ENCODE measurements around the gene CD83.

Gene CD83

DNA sequence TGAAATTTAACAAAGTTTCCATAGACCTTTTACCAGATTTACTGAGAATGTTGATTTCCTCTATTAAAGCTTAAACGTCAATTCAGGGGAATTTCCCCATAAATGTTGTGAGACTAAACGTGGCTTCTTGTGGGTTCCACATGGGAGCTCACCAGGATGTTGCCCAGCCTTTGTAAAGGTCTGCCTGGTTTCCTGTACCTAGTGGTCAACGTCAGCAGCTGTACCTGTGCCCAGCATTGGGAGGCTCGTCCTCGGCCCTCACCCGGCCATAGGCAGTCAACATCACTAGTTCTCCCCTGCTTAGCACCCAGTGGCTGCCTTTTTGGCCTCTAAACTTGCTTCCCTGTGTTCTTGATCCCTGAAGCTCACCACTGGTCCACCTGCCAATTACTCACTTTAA lies 22.1 kb upstream of the CD83 start:
- TF ChIP-seq, protein P1, sequence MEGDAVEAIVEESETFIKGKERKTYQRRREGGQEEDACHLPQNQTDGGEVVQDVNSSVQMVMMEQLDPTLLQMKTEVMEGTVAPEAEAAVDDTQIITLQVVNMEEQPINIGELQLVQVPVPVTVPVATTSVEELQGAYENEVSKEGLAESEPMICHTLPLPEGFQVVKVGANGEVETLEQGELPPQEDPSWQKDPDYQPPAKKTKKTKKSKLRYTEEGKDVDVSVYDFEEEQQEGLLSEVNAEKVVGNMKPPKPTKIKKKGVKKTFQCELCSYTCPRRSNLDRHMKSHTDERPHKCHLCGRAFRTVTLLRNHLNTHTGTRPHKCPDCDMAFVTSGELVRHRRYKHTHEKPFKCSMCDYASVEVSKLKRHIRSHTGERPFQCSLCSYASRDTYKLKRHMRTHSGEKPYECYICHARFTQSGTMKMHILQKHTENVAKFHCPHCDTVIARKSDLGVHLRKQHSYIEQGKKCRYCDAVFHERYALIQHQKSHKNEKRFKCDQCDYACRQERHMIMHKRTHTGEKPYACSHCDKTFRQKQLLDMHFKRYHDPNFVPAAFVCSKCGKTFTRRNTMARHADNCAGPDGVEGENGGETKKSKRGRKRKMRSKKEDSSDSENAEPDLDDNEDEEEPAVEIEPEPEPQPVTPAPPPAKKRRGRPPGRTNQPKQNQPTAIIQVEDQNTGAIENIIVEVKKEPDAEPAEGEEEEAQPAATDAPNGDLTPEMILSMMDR (IDR thresholded peaks at IDR 0.05; ENCODE audit: extremely low read depth, insufficient read depth, missing control alignments): no peak
- DNase-seq (ENCODE audit: low spot score): no peak
- in situ Hi-C loops (cut with MboI; ENCODE audit: low pct_unique_long_range_greater_than_20kb, low sequenced_read_pairs, unreplicated experiment): no loop called here

GRCh38 chr6:14100138-14100537 lies 17.4 kb upstream of the CD83 start:
- in situ Hi-C loops (cut with MboI; ENCODE audit: low pct_unique_long_range_greater_than_20kb, low sequenced_read_pairs, unreplicated experiment): no loop called here
- TF ChIP-seq, protein P1 (IDR thresholded peaks at IDR 0.05; ENCODE audit: extremely low read depth, insufficient read depth, missing control alignments): no peak
- DNase-seq (ENCODE audit: low spot score): no peak

GRCh38 chr6:14100966-14101365 lies 16.6 kb upstream of the CD83 start:
- in situ Hi-C loops (cut with MboI; ENCODE audit: low pct_unique_long_range_greater_than_20kb, low sequenced_read_pairs, unreplicated experiment): no loop called here
- TF ChIP-seq, protein P1 (IDR thresholded peaks at IDR 0.05; ENCODE audit: extremely low read depth, insufficient read depth, missing control alignments): no peak
- no peak for DNase-seq (ENCODE audit: low spot score)

DNA sequence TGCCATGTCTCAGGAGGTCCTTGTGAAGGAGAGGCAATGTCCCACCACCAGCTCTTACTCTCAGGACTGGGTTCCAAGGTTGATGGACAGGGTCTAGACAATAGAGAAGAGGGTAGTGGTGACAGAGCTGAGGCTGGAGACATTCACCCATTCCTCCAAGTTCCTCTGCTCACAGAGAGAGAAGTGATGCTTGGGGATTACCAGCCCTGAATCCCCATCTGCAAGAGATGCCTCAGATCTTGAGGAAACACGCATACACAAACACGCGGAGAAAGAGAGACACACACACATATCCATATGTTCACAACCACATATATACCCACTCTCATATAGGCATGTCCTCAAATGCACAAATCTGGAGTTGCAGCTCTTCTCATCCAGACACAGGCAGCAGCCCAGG lies 15.2 kb upstream of the CD83 start:
- no peak for DNase-seq (ENCODE audit: low spot score)
- in situ Hi-C loops (cut with MboI; ENCODE audit: low pct_unique_long_range_greater_than_20kb, low sequenced_read_pairs, unreplicated experiment): no loop called here
- TF ChIP-seq, protein P1 (IDR thresholded peaks at IDR 0.05; ENCODE audit: extremely low read depth, insufficient read depth, missing control alignments): no peak

DNA sequence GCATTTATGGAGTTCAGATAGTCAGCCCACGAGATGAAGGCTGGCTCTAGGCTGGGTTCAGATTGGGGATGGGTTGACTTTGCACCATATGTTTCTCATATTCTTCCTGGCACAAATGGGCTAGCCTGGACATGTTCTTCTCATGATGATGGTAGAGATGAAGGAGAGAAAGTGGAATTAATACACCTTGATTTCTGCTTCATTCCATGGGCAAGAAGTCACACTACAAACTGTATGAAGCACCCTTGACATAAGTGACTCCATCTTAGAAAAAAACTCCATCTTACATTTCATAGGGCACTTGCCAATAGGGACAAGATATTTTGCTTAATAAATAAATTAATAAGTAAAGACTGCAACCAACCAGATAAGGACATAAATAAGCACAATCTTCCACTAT lies 12.0 kb upstream of the CD83 start:
- TF ChIP-seq, protein P1 (IDR thresholded peaks at IDR 0.05; ENCODE audit: extremely low read depth, insufficient read depth, missing control alignments): no peak
- no peak for DNase-seq (ENCODE audit: low spot score)
- in situ Hi-C loops (cut with MboI; ENCODE audit: low pct_unique_long_range_greater_than_20kb, low sequenced_read_pairs, unreplicated experiment): no loop called here

DNA sequence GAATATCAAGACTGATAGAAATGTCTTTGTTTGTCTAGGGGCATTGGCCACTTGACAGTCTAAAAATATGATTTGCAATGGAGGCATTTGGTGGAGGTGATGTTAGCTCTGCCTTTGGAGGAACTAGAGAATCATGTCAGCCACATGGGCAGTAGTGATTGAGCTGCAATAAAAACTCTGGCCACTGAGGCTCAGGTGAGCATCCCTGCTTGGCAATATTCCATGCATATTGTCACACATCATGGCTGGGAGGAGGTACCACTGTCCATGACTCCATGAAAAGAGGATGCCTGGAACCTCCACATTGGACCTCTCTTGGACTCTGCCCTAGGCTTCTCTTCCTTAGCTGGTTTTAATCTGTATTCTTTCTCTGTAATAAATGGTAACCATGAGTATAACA lies 10.6 kb upstream of the CD83 start:
- in situ Hi-C loops (cut with MboI; ENCODE audit: low pct_unique_long_range_greater_than_20kb, low sequenced_read_pairs, unreplicated experiment): no loop called here
- DNase-seq (ENCODE audit: low spot score): no peak
- TF ChIP-seq, protein P1 (IDR thresholded peaks at IDR 0.05; ENCODE audit: extremely low read depth, insufficient read depth, missing control alignments): no peak

Measured in GM13977 (cell line).